ENCODE measurements around the gene SPIN1. TPM values are rescaled to one million over a fixed set of nuclear protein-coding genes. Genes with fewer than 3 reads are reported as not detected.

SPIN1 gene
- total and polyA plus RNA-seq, 2 of the 8 experiments (the other 6 are each of a cell fraction or from before 2014, with no cell fraction given): 69.9 to 139 TPM

DNA sequence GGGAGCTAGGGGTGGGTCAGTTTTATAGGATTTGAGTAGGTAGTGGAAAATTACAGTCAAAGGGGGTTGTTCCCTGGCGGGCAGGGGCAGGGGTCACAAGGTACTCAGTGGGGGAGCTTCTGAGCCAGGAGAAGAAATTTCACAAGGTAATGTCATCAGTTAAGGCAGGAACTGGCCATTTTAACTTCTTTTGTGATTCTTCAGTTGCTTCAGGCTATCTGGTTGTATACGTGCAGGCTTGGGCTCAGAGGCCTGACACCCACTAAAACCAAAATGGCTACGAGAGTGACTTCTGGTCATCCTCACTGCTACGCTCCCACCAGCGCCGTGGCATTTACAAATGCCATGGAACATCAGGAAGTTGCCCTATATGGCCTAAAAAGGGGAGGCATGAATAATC is 126.0 kb downstream of the SPIN1 start:
- Histone ChIP-seq H2AFZ (ENCODE audit: low read length) (no peak overlapping the region), H4K91ac (replicated peaks; ENCODE audit: insufficient read length, low read length) (no peak overlapping the region), H3K4ac (replicated peaks; ENCODE audit: insufficient read length, low read depth, low read length) (no peak overlapping the region), H4K20me1 (replicated peaks in 1 of 2; ENCODE audit: control insufficient read depth in 1 of 2, insufficient read depth in 2 of 2, low read length in 2 of 2) (no peaks in the 10 kb centered on the region), H3K14ac (ENCODE audit: insufficient read length) (no peak overlapping the region), H3K9me3 (ENCODE audit: insufficient read depth in 2 of 2, low read depth in 1 of 2, low read length in 1 of 2) (peaks cover 3 to 6% of the 10 kb centered on the region in 2 experiments; a peak in 2 of 4 replicates), H3K23me2 (ENCODE audit: low read depth, low read length) (no peaks in the 10 kb centered on the region), H3K56ac (replicated peaks; ENCODE audit: insufficient read length, low read depth, low read length) (no peak overlapping the region), H3K9ac (replicated peaks in 1 of 4; ENCODE audit: extremely low read depth in 1 of 4, low read depth in 3 of 4, low read length in 3 of 4) (no peak overlapping the region), H2AK5ac (ENCODE audit: low read depth, low read length) (no peak overlapping the region), H3K23ac (ENCODE audit: insufficient read length) (no peak overlapping the region), H3K79me2 (ENCODE audit: control insufficient read depth in 1 of 2, insufficient read depth in 2 of 2, low read length in 2 of 2) (no peaks in the 10 kb centered on the region), H2BK15ac (ENCODE audit: low read length) (no peak overlapping the region), H2BK12ac (ENCODE audit: low read depth, low read length) (no peak overlapping the region), H2BK5ac (ENCODE audit: low read depth, low read length) (no peak overlapping the region), H3K36me3 (ENCODE audit: control insufficient read depth in 2 of 4, insufficient read depth in 4 of 4, low read length in 3 of 4) (no peaks in the 10 kb centered on the region), H3K18ac (ENCODE audit: extremely low read depth, low read length) (no peak overlapping the region), H3K4me2 (ENCODE audit: insufficient read depth in 1 of 2, low read depth in 2 of 2, low read length in 2 of 2) (no peak overlapping the region), H3K79me1 (ENCODE audit: low read depth, low read length) (no peaks in the 10 kb centered on the region), H4K5ac (ENCODE audit: insufficient read length, low read depth, low read length) (no peak overlapping the region), H2BK20ac (ENCODE audit: low read length) (no peak overlapping the region), H3K27ac (ENCODE audit: low read depth, low read length) (no peak overlapping the region), H2BK120ac (replicated peaks; ENCODE audit: low read depth, low read length) (no peak overlapping the region), H3K27me3 (replicated peaks in 1 of 4; ENCODE audit: control insufficient read depth in 3 of 4, extremely low read depth in 1 of 4, insufficient read depth in 3 of 4, low read length in 3 of 4) (no peaks in the 10 kb centered on the region), H4K8ac (ENCODE audit: extremely low read depth, insufficient read depth, low read length) (no peak overlapping the region), H3K4me1 (replicated peaks in 1 of 4; ENCODE audit: control insufficient read depth in 3 of 4, insufficient read depth in 4 of 4, low read length in 3 of 4) (peaks cover 0 to 4% (median 0%) of the 10 kb centered on the region in 4 experiments; a peak in 2 of 7 replicates), H3K4me3 (ENCODE audit: extremely low read depth in 1 of 4, insufficient read depth in 2 of 4, low read depth in 3 of 4, low read length in 4 of 4) (no peak overlapping the region)
- WGBS, 2 experiments (ENCODE audit: extremely low coverage in 1 of 2, insufficient coverage in 1 of 2, insufficient read length in 1 of 2, insufficient replicate concordance in 2 of 2, low coverage in 1 of 2, low lambda C conversion rate in 2 of 2, missing lambda C conversion rate in 1 of 2): 89% methylated on average over 6 of the region's 6 CpGs; no CpG with 5 or more reads in 1 of the 2 experiments
- DNase-seq (ENCODE audit: low read depth in 1 of 2, low spot score in 2 of 2) (no peak), FAIRE-seq (no peak)
- TF ChIP-seq, protein P1, sequence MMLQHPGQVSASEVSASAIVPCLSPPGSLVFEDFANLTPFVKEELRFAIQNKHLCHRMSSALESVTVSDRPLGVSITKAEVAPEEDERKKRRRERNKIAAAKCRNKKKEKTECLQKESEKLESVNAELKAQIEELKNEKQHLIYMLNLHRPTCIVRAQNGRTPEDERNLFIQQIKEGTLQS (IDR thresholded peaks at IDR 0.05; ENCODE audit: insufficient read depth, low read depth, low read length): no peak
- TF ChIP-seq CREB1 (IDR thresholded peaks at IDR 0.05): no peak
- ChIA-PET CTCF (ENCODE audit: partially characterized antibody) (no interaction called here), POLR2A (ENCODE audit: partially characterized antibody) (no interaction called here)
